ENCODE results near the gene CEP85. TPM values are rescaled to one million over a fixed set of nuclear protein-coding genes. Genes with fewer than 3 reads are reported as not detected.

CEP85 gene, protein sequence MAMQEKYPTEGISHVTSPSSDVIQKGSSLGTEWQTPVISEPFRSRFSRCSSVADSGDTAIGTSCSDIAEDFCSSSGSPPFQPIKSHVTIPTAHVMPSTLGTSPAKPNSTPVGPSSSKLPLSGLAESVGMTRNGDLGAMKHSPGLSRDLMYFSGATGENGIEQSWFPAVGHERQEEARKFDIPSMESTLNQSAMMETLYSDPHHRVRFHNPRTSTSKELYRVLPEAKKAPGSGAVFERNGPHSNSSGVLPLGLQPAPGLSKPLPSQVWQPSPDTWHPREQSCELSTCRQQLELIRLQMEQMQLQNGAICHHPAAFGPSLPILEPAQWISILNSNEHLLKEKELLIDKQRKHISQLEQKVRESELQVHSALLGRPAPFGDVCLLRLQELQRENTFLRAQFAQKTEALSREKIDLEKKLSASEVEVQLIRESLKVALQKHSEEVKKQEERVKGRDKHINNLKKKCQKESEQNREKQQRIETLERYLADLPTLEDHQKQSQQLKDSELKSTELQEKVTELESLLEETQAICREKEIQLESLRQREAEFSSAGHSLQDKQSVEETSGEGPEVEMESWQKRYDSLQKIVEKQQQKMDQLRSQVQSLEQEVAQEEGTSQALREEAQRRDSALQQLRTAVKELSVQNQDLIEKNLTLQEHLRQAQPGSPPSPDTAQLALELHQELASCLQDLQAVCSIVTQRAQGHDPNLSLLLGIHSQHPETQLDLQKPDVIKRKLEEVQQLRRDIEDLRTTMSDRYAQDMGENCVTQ
- 13.6 to 15.5 TPM (median 15.2 TPM) in 5 replicates for total RNA-seq (2022; extraction: Qiagen RNA extraction; ENCODE audit: low read depth)

GRCh38 chr1:26233903-26234643, at the start of gene CEP85:
Gene CEP85 (plus strand): TSS chr1:26234200. CDS start chr1:26239784, 5,584 bp downstream.

GRCh38 chr1:26190373-26190987, 43.5 kb upstream of the CEP85 start, which contains the start of gene CATSPER4:
Gene CATSPER4 (plus strand): TSS chr1:26190602. CDS start chr1:26190628, 26 bp downstream.

DNA sequence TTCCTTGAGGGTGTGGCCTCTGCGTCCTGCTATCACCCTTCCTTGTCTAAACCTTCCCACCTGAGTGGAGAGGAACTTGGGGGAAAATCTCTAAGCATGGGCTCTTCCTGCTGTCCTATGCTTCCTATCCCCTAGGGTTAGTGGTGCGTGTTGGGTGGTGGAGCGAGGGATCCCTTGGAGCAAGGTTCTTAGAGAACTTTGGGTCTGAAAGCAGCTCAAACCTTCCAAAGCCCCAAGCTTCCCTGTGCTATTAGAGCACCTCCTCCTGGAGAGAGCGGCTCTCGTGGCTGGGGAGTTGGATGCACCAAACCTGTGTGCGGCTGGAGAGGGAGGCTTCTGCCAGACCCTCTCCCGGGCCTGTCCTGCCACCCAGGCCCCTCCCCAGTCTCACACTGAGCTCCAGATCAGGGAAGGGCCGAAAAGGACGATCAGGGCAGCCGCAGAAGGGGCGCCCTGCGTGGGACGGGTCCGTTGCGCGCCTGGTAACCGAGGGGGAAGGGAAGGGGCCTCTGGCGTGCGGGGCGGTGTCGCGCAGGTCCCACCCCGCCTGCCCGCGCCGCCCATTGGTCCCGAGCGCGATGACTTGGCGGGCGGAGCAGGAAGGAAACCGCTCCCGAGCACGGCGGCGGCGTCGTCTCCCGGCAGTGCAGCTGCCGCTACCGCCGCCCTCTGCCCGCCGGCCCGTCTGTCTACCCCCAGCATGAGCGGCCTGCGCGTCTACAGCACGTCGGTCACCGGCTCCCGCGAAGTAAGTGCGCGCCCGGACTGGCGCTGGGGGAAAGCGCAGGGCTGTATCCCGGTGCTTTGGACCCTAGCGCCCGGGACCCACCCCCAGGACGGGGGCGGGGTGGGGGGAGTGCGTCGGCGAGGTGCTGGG, 45.7 kb downstream of the CEP85 start, which contains the start of gene SH3BGRL3:
Gene SH3BGRL3 (plus strand): TSS at position 631 of the 877 bp plus-strand sequence. CDS start 70 bp downstream, at position 701.

DNA sequence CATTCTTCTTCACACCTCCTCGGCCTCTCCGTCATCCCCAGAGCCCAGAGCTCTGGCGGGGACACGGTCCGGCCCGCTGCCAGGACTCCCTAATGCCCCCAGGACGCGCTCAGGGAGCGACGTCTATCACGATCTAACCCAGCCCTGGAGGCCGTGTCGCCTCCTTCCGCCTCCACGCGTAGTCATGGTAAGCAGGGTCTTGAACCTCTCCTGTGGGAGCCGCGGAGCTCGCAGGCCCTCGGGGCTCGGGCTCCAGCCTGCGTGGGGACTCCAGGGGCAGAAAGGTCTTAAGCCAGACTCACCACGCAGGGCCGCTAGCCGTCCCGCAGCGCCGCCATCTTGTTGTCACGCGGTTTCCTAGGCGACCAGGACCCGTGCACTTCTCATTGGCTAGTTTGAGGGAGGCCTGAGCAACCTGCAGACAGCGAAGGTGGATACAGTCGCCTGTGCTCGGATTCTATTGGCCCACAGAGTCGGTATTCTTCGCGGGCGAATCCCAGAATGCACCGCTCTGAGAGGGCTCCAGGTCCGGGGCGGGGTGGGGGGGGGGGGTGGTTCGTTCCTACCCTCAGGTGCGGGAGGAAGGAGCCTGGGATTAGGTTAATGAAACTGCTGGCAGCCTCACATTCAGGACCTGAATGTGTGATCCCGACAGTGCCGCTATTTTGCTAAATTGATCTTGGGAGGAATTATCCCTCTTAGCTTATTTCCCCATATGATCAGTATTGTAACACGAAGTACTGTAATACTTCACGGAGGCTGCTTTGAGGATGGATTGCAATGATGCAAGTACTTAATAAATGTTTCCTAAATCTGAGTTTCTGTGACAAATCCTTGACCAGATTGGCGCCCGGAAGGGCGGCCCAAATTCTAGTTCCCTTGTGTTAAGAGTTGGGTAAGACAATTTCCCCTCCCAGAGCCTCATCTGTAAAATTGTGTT, 72.6 kb downstream of the CEP85 start, which contains the start of gene UBXN11:
Gene UBXN11 (minus strand): TSS at position 347 of the 940 bp plus-strand sequence. CDS start 3,753 bp downstream, outside the sequence.

DNA sequence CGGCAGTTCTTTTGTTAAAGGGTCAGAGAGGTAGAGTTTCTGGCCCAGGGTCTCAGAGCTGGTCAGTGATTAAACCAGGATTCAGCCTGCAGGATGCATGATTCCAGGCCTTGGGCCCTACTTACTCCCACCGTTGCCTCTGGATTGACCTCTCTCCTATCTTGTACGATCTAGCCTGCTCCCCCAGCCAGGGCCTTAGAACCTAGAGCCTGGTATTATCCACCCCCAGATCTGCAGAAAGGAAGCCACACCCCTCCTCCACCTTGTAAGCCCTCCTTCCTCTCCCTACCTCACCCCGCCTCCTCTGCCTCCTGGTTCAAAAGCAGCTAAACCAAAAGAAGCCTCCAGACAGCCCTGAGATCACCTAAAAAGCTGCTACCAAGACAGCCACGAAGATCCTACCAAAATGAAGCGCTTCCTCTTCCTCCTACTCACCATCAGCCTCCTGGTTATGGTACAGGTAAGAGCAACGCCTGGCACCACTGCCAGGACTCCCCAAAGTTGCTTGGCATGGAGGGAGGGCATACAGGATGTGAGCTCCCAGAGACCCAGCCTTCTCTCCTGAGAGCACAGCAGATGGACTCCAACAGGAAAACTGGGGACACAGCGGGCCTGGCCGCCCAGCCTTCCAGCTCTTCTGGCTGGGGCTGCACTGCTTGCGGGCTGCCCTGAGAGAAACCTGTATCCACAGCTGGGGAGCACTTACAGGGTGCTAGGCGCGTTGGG, 83.8 kb downstream of the CEP85 start, which contains the start of gene CD52:
Gene CD52 (plus strand): TSS at position 347 of the 726 bp plus-strand sequence. CDS start 60 bp downstream, at position 407.

Other genes with a start within 250 kb of the CEP85 start
- 7.3 to 9.8 TPM (median 8.0 TPM) in 5 replicates for gene PAFAH2, start 236.1 kb upstream of the CEP85 start, total RNA-seq (2022; extraction: Qiagen RNA extraction; ENCODE audit: low read depth)
- 0.02 TPM in 1 of 5 replicates, not detected in the others for gene EXTL1, start 212.4 kb upstream of the CEP85 start, total RNA-seq (2022; extraction: Qiagen RNA extraction; ENCODE audit: low read depth)
- 0.05 to 0.11 TPM (median 0.06 TPM) in 4 of 5 replicates, not detected in the other for gene SLC30A2, start 188.1 kb upstream of the CEP85 start, total RNA-seq (2022; extraction: Qiagen RNA extraction; ENCODE audit: low read depth)
- not detected in 5 replicates for gene TRIM63, start 166.6 kb upstream of the CEP85 start, total RNA-seq (2022; extraction: Qiagen RNA extraction; ENCODE audit: low read depth)
- 1.6 to 2.3 TPM (median 2.1 TPM) in 5 replicates for gene PDIK1L, start 122.4 kb upstream of the CEP85 start, total RNA-seq (2022; extraction: Qiagen RNA extraction; ENCODE audit: low read depth)
- gene FAM110D, start 75.1 kb upstream of the CEP85 start, total RNA-seq (2022; extraction: Qiagen RNA extraction; ENCODE audit: low read depth): 0.03 to 0.07 TPM (median 0.04 TPM) in 3 of 5 replicates, not detected in the others
- gene C1orf232, start 65.2 kb upstream of the CEP85 start, total RNA-seq (2022; extraction: Qiagen RNA extraction; ENCODE audit: low read depth): not detected in 5 replicates
- 53.8 to 74.4 TPM (median 60.3 TPM) in 5 replicates for gene ZNF593, start 64.3 kb upstream of the CEP85 start, total RNA-seq (2022; extraction: Qiagen RNA extraction; ENCODE audit: low read depth)
- 0.07 to 0.78 TPM (median 0.21 TPM) in 4 of 5 replicates, not detected in the other for gene ZNF593OS, start 62.4 kb upstream of the CEP85 start, total RNA-seq (2022; extraction: Qiagen RNA extraction; ENCODE audit: low read depth)
- gene CNKSR1, start 56.7 kb upstream of the CEP85 start, total RNA-seq (2022; extraction: Qiagen RNA extraction; ENCODE audit: low read depth): 0.21 to 0.76 TPM (median 0.29 TPM) in 5 replicates
- not detected in 5 replicates for gene CATSPER4, start 43.6 kb upstream of the CEP85 start, total RNA-seq (2022; extraction: Qiagen RNA extraction; ENCODE audit: low read depth)
- 113 to 158 TPM (median 154 TPM) in 5 replicates for gene SH3BGRL3, start 45.9 kb downstream of the CEP85 start, total RNA-seq (2022; extraction: Qiagen RNA extraction; ENCODE audit: low read depth)
- 12.5 to 18.4 TPM (median 15.7 TPM) in 5 replicates for gene UBXN11, start 72.4 kb downstream of the CEP85 start, total RNA-seq (2022; extraction: Qiagen RNA extraction; ENCODE audit: low read depth)
- gene CD52, start 83.8 kb downstream of the CEP85 start, total RNA-seq (2022; extraction: Qiagen RNA extraction; ENCODE audit: low read depth): not detected in 5 replicates
- gene CRYBG2, start 119.9 kb downstream of the CEP85 start, total RNA-seq (2022; extraction: Qiagen RNA extraction; ENCODE audit: low read depth): 1.5 to 2.3 TPM (median 1.7 TPM) in 5 replicates
- not detected in 5 replicates for gene ZNF683, start 138.6 kb downstream of the CEP85 start, total RNA-seq (2022; extraction: Qiagen RNA extraction; ENCODE audit: low read depth)
- not detected in 5 replicates for gene LIN28A, start 176.6 kb downstream of the CEP85 start, total RNA-seq (2022; extraction: Qiagen RNA extraction; ENCODE audit: low read depth)
- gene DHDDS, start 198.1 kb downstream of the CEP85 start, total RNA-seq (2022; extraction: Qiagen RNA extraction; ENCODE audit: low read depth): 20.8 to 29.8 TPM (median 22.5 TPM) in 5 replicates
- 350 to 426 TPM (median 363 TPM) in 5 replicates for gene HMGN2, start 238.2 kb downstream of the CEP85 start, total RNA-seq (2022; extraction: Qiagen RNA extraction; ENCODE audit: low read depth)

All from A549 treated with DMSO at 1 μM for 4 hours (cell line).